ENCODE results near the gene ACTA1.
"Not testable (repeated sequence)": the region's sequence is repeated elsewhere in the genome, so short reads cannot be mapped to it uniquely, and the experiment has no call there.

ACTA1 gene

DNA sequence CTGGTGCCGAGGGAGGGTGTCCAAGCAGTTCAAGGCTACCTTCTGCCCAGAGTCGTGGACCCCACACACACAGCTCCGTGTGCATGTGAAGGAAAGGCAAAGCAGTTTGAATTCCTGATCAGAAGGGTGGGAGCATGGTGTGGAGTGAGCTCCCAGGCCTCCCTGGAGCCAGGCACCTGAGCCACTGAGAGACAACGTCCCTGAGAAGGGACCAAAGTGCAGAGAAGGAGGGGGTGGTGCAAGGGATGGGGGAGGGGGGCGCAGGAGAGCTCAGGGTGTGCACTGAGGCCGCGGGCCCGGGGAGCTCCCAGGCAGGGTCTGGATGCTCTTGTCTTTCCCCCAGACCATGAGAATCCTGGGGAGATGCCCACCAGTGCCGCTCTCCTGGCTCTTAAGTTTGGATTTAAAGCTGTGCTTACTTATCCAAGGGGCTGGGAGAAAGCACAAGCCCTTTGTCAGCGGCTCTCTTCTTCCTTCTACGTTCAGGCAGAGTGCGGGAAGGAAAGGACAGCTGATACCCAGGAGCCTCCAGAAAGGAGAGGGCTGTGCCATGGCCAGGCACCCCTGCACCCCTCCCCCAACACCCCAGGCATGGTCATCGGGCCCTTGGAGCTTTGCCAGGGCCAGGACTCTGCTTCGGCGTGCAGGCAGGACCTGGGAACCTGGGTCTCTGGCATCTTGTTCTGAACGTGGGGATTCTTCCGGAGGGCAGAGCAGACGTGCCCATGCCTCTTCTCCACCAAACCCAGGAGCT lies 24.1 kb downstream of the ACTA1 start:
- DNase-seq (ENCODE audit: low read depth): no peak

DNA sequence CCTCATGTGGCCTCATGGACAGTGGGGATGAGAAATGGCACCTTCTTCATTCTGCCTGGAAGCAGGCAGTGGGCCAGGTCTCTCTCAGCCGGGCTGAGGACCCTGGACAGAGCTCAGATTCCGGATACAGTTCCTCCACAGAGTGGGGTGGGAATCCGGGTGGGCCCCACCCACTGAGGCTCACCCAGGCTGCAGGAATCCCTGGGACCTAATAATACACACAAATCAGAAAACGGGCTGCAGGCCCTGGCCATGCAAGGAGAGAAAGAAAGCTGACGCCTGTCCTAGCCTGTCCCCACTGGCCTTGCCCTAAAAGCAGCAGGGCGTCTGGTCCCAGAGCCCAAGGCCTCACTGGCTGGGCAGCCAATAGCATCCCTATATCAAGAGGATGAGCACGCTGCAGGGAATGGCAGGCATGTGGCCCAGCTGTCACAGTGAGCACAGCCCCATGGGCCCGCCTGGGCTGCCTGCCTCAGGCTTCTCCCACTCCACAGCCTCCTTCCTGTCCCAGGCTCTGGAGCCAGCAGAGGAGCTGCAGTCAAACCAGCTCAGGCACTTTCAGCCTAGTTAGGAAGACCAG lies 25.3 kb downstream of the ACTA1 start:
- peak; percentile 89 for DNase-seq (ENCODE audit: low read depth)

DNA sequence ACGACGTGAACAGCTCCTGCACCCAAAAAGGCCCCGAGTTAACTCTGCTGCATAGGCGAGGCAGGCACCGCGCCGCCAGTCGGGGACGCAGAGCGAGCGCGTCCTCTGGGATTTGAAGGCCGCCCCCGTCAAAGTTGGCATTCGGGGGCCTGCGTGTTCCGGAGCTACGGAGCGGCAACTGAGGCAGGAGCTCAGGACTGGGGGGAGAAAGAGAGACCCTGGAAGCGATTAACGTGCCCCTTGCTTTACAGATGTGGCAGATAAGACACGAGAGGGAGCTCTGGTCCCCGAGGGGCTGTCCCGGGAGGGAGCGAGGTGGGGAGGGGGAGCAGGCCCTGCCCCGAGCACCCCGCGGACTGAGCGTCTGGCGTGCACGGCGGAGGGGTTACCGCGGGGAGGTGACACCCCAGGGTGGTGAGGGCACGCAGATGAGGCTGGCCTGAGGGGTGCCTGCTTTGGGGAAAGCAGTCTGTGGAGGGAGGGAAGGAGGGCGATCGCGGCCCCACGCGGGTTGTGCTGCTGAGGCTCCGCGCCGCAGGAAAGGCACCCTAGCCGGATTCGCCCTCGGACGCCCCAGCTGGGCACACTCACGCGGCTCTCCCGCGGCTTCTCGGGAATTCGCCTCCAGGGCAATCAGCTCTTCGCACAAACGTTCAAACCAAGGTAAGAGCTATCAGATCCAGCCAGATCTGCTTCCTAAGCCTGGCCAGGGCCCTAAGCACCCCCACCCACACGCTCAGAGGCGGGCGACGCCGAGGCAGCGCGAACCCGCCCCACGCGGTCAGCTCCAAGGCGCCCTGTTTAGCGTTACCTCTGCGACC lies 26.5 kb downstream of the ACTA1 start:
- peak; percentile 25 for DNase-seq (ENCODE audit: low read depth)

DNA sequence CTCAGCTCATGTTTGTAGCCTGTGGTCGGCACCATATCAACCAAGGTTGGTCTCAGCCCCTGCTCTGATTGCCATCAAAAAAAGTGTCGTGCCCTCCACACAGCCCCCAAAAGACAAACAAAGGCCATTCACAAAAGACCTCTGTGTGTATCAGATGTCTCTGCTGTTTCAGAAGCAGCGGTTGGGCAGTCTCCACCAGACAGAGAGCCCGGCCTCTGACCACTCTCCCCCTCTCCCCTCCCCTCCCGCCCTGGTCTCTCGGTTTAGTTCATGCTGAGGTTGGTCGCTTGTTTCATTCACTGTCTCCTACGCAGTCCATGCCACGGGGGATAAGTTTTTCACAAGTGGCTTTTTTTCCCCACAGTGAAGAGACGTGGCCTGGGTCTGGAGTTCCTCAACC lies 27.1 kb downstream of the ACTA1 start:
- DNase-seq (ENCODE audit: low read depth): no peak

DNA sequence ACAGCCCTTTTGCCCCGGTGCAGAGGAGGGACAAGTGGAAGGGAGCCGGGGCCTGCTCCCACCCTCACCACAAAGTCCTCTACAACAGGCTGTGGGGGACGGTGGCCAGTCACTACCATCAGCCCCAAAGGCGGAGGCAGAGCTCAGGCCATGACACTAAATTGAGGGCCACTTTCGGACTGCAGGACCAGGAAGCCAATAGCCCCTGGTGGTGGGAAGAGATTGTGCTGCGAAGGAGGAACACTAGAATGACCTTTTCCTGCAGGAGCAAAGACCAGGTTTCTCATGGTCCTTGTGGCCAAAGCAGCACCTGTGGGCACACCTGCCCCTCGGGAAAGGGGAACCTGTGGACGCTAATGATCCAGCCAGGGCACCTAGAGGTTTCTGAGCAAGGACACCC lies 30.3 kb downstream of the ACTA1 start:
- DNase-seq (ENCODE audit: low read depth): no peak

DNA sequence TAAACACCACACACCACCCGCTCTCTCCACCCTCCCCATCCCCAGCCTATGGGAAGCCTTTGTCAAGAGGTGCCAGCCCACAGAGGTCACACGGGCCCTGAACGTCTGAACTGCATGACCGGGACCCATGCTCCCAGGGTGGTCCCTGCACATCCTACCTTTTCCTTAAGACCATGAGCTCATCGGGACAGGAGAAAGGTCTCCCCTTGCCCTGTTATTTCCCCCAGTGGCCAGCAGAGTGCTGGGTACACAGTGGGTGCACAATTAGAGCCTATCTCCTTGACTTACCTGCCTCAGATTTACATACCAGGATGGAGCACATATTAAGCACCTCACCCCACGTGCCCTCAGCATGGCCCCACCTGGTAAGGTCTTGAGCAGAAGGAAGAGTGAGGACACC lies 30.9 kb downstream of the ACTA1 start:
- no peak for DNase-seq (ENCODE audit: low read depth)

DNA sequence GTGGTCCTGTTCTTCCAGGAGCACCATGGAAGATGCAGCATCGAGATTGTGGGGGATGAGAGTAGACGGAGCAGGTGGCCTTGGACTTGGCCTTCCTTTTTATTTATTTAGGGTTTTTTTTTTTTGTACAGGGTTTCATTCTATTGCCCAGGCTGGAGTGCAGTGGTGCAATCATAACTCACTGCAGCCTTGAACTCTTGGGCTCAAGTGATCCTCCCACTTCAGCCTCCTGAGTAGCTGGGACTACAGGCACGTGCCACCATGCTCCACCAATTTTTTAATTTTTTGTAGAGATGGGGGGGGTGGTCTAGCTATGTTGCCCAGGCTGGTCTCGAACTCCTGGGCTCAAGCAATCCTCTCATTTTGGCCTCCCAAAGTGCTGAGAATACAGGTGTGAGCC lies 31.6 kb downstream of the ACTA1 start:
- DNase-seq (ENCODE audit: low read depth): not testable (repeated sequence)

DNA sequence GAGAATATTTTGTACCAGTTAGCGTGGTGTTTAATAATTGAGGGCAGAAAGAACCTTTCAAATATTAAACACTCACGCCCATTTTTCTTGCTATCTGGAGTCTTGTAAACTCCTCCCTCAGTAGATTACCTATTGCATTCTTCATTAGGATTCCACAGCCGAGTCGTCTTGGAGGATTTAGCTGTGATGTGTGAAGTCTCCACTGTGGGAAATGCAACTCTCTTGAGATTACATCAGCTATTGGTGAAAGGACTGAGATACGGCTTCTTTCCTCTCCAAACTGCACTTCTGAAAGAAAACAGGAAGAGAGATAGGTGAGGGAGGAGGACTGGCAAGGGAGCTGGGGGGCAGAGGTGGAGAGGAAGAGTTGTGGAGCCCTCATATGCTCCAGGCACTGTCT lies 36.1 kb downstream of the ACTA1 start:
- no peak for DNase-seq (ENCODE audit: low read depth)

DNA sequence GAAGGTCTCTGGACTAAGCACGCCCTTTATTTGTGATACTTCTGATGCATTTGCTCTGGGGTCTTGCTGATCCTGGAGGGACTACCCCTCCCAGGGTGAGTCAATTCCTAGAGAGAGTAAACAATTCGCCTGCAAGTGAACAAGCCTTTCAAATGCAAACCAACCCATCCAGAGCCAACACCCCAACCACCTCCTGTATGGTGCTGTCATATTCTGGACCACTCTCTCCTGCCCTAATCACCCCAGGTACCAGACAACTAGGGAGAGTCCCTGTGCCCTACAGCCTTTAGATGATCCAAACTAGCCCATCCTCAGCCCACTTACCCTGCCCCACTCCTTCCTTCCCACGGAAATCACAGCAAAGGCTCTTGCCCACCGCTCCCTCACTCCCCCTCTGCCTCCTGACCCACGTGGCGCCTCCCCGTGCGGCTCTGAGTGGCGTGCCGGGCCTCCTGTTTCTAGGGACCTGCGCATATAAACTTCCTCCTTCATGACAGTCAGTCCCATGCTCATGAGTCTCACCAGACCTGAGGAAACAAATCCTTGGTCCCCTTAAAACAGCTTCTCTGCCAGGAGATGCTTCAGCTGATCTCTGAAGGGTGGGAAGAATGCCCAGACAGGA lies 37.2 kb downstream of the ACTA1 start:
- DNase-seq (ENCODE audit: low read depth): no peak

DNA sequence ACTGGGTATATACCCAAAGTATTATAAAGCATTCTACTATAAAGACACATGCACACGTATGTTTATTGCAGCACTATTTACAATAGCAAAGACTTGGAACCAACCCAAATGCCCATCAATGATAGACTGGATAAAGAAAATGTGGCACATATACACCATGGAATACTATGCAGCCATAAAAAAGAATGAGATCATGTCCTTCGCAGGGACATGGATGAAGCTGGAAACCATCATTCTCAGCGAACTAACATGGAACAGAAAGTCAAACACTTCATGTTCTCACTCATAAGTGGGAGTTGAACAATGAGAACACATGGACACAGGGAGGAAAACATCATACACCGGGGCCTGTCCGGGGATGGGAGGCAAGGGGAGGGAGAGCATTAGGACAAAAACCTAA lies 39.4 kb downstream of the ACTA1 start:
- not testable (repeated sequence) for DNase-seq (ENCODE audit: low read depth)

DNA sequence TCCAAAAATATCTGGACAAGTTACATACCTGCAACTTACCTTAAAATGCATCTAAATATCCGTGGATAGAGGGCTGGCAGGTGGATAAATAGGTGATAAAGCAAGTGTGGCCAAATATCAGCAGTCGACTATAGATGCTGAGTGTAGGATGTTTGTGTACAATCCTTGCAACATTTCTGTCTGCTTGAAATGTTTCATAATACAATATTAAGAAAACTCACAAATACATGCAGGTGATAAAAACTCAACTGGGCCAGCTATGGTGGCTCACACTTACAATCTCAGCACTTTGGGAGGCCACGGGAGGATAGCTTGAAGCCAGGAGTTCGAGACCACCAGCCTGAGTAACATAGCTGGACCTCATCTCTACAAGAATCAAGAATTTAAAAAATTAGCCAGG lies 41.0 kb downstream of the ACTA1 start:
- DNase-seq (ENCODE audit: low read depth): no peak

DNA sequence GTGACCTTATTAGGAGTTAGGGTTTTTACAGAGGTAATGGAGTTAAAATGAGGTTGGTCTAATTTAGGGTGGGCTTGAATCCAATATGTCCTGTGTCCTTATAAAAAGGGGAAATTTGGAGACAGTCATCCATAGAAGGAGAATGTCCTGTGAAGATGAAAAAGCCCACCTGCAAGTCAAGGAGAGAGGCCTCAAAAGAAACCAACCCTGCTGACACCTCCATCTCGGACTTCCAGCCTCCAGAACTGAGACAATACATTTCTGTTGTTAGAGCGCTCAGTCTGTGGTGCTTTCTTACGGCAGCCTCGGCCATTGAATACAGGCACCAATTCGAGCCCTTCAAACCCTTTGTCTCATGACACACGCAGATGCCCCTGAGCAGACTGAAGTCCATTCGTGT lies 43.8 kb downstream of the ACTA1 start:
- no peak for DNase-seq (ENCODE audit: low read depth)

DNA sequence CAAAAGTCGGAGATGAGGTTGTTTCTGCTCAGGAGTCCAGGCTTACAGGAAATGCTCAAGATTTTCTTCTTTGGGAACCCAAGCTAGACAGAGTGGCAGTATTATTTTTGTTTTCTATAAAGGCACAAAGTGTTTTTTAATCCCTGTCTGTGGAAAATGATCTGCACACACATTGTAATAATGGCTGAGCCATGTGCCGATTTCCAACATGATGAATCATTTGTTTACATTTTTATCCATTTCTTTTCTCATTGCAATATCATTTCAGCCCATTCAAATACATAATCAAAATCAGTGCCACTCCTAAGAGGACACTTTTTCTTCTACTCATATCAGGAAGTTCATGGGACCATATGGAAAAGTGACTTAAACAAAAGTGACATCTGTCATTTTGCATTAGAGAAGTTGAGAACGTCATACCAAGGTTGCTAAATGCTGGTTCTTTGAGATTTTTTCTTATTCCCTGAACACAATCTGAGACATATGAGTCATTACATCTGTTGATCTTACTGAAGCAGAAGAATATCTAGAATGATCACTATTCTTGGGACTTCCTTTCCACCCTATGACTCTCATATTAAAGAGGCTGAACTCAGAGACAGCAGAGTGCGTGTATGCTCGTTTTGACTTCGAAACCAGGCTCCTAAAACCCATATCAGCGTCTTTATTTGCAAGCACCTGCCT lies 44.9 kb downstream of the ACTA1 start:
- DNase-seq (ENCODE audit: low read depth): peak; percentile 71

DNA sequence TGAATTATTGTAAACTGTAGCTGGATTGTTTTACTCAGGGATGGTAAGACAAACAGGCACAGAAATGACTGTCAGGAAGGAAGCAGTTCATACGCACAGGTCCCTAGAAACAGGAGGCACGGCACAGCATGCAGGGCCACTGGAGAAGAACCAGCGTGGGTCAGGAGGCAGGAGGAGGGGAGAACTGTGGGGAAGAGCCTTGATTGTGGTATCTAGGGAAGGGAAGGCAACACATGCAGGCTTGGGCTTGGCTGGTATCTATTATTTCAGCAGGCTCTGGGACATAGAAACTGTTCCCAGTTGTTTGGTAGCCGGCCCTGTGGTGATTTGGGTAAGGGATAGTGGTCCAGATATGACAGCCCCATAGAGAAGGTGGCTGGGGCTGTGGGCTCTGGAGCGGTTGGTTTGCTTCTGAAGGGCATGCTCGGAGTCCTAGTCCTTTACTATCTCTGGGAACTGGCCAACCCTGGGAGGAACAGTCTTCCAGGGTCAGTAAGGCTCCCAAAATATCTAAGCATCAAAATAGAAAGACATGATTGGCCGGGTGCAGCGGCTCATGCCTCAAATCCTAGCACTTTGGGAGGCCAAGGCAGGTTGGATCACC lies 47.9 kb downstream of the ACTA1 start:
- no peak for DNase-seq (ENCODE audit: low read depth)

DNA sequence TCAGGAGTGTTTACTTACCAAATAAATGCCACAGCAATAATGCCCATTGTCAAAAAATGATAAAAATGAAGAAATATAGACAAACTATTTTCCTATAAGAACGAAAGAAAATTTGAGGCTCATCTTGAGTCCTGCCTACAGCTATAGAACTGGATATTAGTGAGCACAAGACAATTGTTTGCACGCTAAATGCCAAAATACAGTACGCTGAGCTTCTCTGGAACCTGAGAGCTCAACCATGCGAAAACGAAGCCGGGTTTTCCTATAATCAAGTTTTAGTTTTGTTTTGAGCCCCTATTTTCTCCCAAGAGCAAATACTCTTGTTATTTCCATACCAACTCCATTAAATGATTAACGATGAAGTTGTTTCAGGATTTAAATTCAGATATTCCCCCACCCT lies 49.1 kb downstream of the ACTA1 start:
- no peak for DNase-seq (ENCODE audit: low read depth)

DNA sequence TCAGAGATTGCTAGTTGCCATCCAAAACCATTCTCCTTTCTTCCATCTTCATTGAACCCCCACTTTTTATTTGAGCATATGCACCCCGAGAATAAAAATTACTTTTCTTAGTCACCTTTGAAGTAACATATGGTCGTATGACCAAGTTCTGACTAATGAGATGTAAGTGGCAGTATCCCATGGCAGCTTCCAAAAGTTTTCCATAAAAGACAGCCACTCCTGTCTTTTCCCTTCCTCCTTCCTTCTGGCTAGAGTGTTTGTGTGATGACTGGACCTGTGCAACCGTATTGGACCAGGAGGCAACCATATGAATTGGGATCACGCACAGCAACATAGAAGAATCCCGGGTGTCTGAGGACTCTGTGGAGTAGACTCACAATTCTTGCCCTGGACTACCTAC lies 49.9 kb downstream of the ACTA1 start:
- DNase-seq (ENCODE audit: low read depth): peak; percentile 15

DNA sequence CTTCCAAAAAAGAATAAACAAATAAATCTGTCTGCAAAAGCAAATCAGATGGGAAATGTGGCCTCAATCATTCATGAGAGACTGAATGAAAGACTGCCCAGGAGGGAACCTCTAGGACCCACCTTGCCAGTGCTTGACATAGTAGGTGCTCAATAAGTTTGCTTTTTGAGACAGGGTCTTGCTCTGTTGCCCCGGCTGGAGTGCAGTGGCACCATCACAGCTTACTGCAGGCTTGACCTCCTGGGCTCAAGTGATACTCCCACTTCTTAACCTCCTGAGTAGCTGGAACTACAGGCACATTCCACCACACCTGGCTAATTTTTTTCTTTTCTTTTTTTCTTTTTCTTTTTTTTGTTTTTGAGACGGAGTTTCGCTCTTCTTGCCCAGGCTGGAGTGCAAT lies 50.7 kb downstream of the ACTA1 start:
- DNase-seq (ENCODE audit: low read depth): no peak
